Stimulated activated CD4-positive, alpha-beta T cell treated with anti-CD3 and anti-CD28 coated beads, Interleukin-12 subunit alpha, Interleukin-12 subunit beta, amount 100 ng/mL, for 48 hours (primary cell): ENCODE results near the gene PDYN.

Source experiments
- DNase-seq, 3 donors: peaks; one replicate each; pipeline ENCODE4 v3.0.0-alpha.2; 2020; ENCODE audit warnings: low read depth in 2 of 3, low spot score in 1 of 3

The PDYN gene

DNA sequence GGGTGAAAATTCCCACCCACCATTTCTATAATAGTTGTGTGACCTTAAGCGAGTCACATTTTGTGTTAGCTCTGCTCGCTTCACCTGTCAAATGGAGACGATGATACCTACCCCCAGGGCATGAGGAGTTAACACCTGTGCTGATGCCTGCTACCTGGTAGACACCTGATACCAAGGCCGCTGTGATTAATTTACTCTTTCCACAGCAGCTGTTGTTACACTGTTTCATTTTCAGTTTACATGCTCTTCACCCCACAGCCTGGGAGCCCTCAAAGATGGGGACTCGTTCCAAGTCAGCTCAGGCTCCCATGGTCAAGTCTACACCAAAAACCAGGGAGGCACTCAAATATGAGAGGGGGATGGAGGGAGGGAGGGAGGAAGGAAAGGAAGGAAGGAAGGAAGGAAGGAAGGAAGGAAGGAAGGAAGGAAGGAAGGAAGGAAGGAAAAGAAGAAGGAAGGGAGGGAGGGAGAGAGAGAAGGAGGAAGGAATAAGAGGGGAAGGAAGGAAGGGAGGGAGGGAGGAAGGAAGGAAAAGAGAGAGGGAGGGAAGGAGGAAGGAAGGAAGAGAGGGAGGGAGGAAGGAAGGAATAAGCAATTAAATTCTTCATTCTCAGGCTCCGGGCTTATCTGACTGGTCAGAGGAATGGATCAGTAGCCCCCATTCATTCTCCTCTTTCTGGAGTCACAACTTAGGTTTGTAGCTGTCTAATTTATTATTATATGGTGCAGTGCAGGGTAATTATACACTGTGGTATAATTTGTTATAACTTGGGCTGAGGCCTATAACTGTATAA is 40.9 kb downstream of the PDYN start:
- no peak for DNase-seq

DNA sequence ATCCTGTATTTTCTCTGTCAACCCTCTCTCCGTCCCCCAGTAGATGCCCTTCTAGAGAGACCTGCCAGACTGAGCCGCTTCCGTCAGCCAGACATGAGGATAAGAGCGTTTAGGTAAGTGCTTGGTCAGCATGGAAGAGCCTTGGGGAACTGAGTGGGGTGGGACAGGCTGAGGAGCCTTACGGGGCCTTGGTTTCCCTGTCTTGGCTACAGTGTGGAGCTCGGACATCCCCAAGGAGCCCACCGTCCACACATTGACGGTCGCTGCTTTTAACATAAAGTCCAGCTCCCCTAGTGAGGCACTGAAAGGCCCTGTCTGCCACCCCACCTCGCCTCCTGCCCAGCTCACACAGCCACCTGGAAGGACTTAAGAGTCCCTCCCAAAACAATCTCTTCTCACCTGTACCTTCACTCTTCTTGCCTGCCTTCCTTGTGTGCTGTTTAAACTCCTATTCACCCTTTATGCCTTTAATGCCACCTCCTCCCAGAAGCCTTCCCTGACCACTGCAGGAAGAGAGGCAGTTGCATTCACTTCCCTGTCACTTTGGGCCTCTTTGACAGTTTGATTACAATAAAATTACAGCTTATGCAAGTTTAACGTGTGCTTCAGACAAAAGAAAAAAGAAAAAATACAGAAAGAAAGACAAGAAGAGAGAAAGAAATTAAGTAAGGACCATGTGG is 42.3 kb downstream of the PDYN start:
- DNase-seq: no peak

- DNase-seq: no peak
Measured at GRCh38 chr20:1950836-1951235, 43.0 kb downstream of the PDYN start.

GRCh38 chr20:1949347-1950100 is 44.3 kb downstream of the PDYN start:
- no peak for DNase-seq

GRCh38 chr20:1947535-1947846 is 46.4 kb downstream of the PDYN start:
- no peak for DNase-seq

- no peak for DNase-seq
Measured at GRCh38 chr20:1946762-1947534, 46.9 kb downstream of the PDYN start.

GRCh38 chr20:1946442-1946761 is 47.5 kb downstream of the PDYN start:
- DNase-seq: no peak

GRCh38 chr20:1945660-1946059 is 48.2 kb downstream of the PDYN start:
- no peak for DNase-seq

DNA sequence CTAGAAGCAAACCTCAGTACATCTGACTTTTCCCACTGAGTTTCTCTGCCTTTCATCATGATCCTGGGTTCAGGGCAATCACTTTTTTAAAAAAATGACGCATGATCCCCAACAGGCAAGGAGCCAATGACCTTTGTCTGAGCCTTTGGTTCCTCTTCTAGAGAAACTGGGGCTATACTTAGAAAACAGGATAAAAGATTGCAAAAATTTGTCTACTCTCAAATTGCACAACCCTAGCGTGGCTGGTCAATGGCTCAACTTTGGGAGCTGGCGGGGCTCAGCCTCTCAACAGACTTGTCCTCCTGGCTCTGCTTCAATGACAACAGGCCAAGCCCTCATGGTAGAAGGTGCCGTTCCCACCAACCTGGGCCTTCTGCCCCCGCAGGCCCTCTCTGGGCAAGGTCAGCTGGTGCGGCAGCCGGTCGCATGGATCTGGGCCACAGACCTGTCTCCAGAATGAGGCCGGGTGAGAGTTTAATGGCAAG is 48.7 kb downstream of the PDYN start:
- no peak for DNase-seq

DNA sequence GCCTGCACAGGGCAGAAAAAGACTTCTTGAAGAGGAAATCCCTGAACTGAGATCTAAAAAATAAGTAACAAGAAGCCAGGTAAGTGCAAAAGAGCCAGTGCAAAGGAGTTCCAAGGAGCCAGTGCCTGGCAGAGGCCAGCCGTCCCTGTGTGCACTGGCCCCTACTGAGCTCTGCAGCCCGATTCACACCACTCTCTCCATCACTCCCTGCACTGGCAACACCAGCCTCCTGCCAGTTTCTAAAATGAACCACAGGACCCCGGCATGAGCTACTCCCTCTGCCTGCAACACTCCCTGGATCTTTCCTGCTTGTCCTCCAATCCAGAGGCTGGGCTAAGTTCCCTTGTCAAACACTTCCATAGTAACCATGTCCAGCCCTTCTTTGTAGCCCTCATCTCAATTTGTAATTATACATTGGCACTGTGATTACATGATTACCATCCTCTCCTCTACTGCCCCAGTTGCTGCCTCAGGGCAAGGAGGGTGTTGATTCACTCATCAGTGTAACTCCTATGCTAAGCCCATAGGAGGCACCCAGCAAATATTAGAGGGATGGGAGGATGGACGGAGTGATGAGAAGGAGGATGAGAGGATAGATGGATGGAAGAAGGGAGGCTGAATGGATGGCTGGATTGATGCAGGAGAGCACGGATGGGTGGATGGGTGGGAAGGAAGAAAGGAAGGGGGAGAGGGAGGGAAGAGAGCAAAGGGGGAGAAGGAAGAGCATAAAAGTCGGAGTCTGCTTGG is 49.3 kb downstream of the PDYN start:
- DNase-seq: no peak

- no peak for DNase-seq
Measured at GRCh38 chr20:1943275-1944002, 50.4 kb downstream of the PDYN start.

GRCh38 chr20:1942486-1943274 is 51.2 kb downstream of the PDYN start:
- DNase-seq: no peak

GRCh38 chr20:1942061-1942460 is 51.8 kb downstream of the PDYN start:
- no peak for DNase-seq

- DNase-seq: no peak
Measured at GRCh38 chr20:1941226-1941625, 52.6 kb downstream of the PDYN start.

- DNase-seq: no peak
Measured at GRCh38 chr20:1940581-1940980, 53.3 kb downstream of the PDYN start.

DNA sequence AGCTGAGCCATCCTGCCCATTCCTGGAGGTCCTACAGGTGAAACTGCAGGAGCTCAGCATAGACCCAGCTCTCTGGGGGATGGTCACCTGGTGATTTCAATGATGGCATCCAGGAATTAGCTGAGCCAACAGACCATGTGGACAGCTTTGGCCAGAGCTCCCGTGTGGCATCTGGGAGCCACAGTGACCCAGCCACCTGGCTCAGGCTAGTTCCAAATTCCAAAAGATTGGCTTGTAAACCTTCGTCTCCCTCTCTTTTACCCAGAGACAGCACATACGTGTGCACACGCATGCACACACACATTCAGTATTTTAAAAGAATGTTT is 54.6 kb downstream of the PDYN start:
- no peak for DNase-seq

- no peak for DNase-seq
Measured at GRCh38 chr20:1938464-1939269, 55.2 kb downstream of the PDYN start.

GRCh38 chr20:1937316-1937976 is 56.4 kb downstream of the PDYN start:
- DNase-seq: no peak
